ENCODE data around the gene CTBP2. TPM values are rescaled to one million over a fixed set of nuclear protein-coding genes. Genes with fewer than 3 reads are reported as not detected.

Gene CTBP2
- total RNA-seq, 1 experiment from 2014 or later = 191 TPM

GRCh38 chr10:125049216-125049881 is 111.0 kb downstream of the CTBP2 start:
- ATAC-seq = no peak
- TF ChIP-seq HMGA2 (CRISPR knock-in tag; IDR thresholded peaks at IDR 0.05) (no peak), NR2C2 (CRISPR knock-in tag; IDR thresholded peaks at IDR 0.05) (0 out of 2 replicates have a peak, but pooled peaks have one; percentile 16)
- peak overlapping the region; percentile 94 for H3K27ac Mint-ChIP-seq
- H3K4me3 Mint-ChIP-seq = no peak overlapping the region
- no peaks in the 10 kb centered on the region for H3K27me3 Mint-ChIP-seq (ENCODE audit: low read depth)
- no peak for DNase-seq (ENCODE audit: low spot score)
- peaks cover under 1% of the 10 kb centered on the region for H3K9me3 Mint-ChIP-seq
- peaks cover 8% of the 10 kb centered on the region for H3K36me3 Mint-ChIP-seq
- ChIA-PET POLR2A (interaction anchor here (0.5 kb wide), 1 partner anchor 438 kb away, joined by 3 read pairs; no protein-coding TSS in a partner anchor), CTCF (interaction anchor here (0.7 to 1.8 kb wide), 2 partner anchors 8 to 12 kb away, joined by 4 to 24 read pairs; no protein-coding TSS in a partner anchor)
- H3K4me1 Mint-ChIP-seq = peaks cover 89% of the 10 kb centered on the region

GRCh38 chr10:125048094-125048864 is 112.1 kb downstream of the CTBP2 start:
- no peaks in the 10 kb centered on the region for H3K27me3 Mint-ChIP-seq (ENCODE audit: low read depth)
- peaks cover 93% of the 10 kb centered on the region for H3K4me1 Mint-ChIP-seq
- ChIA-PET CTCF (interaction anchor here (0.5 to 2.3 kb wide), 60 partner anchors 9 to 474 kb away, joined by 3 to 74 read pairs (median 5); no protein-coding TSS in a partner anchor), POLR2A (interaction anchor here (0.6 to 0.8 kb wide), 4 partner anchors 9 to 112 kb away, joined by 3 to 6 read pairs (median 4); no protein-coding TSS in a partner anchor)
- ATAC-seq (peak; percentile 88), DNase-seq (ENCODE audit: low spot score) (peak; percentile 95)
- no peaks in the 10 kb centered on the region for H3K9me3 Mint-ChIP-seq
- peak overlapping the region; percentile 94 for H3K27ac Mint-ChIP-seq
- TF ChIP-seq, protein P1, sequence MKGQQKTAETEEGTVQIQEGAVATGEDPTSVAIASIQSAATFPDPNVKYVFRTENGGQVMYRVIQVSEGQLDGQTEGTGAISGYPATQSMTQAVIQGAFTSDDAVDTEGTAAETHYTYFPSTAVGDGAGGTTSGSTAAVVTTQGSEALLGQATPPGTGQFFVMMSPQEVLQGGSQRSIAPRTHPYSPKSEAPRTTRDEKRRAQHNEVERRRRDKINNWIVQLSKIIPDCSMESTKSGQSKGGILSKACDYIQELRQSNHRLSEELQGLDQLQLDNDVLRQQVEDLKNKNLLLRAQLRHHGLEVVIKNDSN (CRISPR knock-in tag; IDR thresholded peaks at IDR 0.05) = peak; percentile 26; the same call in 1 of the 2 replicates
- TF ChIP-seq AR (CRISPR knock-in tag; IDR thresholded peaks at IDR 0.05) (0 out of 2 replicates have a peak, but pooled peaks have one; percentile 24), CTCF (IDR thresholded peaks at IDR 0.05) (peak; percentile 86), ZNF317 (CRISPR knock-in tag; IDR thresholded peaks at IDR 0.05; ENCODE audit: borderline replicate concordance, low read depth) (no peak), CREM (CRISPR knock-in tag; IDR thresholded peaks at IDR 0.05) (no peak), USF2 (CRISPR knock-in tag; IDR thresholded peaks at IDR 0.05) (peak; percentile 53; the same call in 1 of the 2 replicates)
- H3K4me3 Mint-ChIP-seq = peak overlapping the region; percentile 3; the same call in 1 of the 2 replicates
- peaks cover 6% of the 10 kb centered on the region; the same call in 1 of the 2 replicates for H3K36me3 Mint-ChIP-seq

- no peaks in the 10 kb centered on the region for H3K9me3 Mint-ChIP-seq
- H3K4me1 Mint-ChIP-seq = peaks cover 95% of the 10 kb centered on the region
- H3K27me3 Mint-ChIP-seq (ENCODE audit: low read depth) = no peaks in the 10 kb centered on the region
- no peak for DNase-seq (ENCODE audit: low spot score)
- H3K27ac Mint-ChIP-seq = peak overlapping the region; percentile 80
- no peak overlapping the region for H3K4me3 Mint-ChIP-seq
- ChIA-PET CTCF (interaction anchor here (0.6 to 3.1 kb wide), 3 partner anchors 18 to 76 kb away, joined by 3 to 18 read pairs (median 3); no protein-coding TSS in a partner anchor), POLR2A (no interaction called here)
- peaks cover 10% of the 10 kb centered on the region; the same call in 1 of the 2 replicates for H3K36me3 Mint-ChIP-seq
- ATAC-seq = no peak
- TF ChIP-seq SP1 (CRISPR knock-in tag; conservative IDR thresholded peaks at IDR 0.05) (no peak), ZNF232 (CRISPR knock-in tag; IDR thresholded peaks at IDR 0.05) (no peak), ATF2 (CRISPR knock-in tag; IDR thresholded peaks at IDR 0.05; ENCODE audit: borderline replicate concordance, low read depth) (no peak), KAT7 (CRISPR knock-in tag; IDR thresholded peaks at IDR 0.05; ENCODE audit: borderline replicate concordance) (no peak)
- TF ChIP-seq, protein P2, sequence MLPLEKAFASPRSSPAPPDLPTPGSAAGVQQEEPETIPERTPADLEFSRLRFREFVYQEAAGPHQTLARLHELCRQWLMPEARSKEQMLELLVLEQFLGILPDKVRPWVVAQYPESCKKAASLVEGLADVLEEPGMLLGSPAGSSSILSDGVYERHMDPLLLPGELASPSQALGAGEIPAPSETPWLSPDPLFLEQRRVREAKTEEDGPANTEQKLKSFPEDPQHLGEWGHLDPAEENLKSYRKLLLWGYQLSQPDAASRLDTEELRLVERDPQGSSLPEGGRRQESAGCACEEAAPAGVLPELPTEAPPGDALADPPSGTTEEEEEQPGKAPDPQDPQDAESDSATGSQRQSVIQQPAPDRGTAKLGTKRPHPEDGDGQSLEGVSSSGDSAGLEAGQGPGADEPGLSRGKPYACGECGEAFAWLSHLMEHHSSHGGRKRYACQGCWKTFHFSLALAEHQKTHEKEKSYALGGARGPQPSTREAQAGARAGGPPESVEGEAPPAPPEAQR (CRISPR knock-in tag; IDR thresholded peaks at IDR 0.05) = no peak
- TF ChIP-seq, protein P3, sequence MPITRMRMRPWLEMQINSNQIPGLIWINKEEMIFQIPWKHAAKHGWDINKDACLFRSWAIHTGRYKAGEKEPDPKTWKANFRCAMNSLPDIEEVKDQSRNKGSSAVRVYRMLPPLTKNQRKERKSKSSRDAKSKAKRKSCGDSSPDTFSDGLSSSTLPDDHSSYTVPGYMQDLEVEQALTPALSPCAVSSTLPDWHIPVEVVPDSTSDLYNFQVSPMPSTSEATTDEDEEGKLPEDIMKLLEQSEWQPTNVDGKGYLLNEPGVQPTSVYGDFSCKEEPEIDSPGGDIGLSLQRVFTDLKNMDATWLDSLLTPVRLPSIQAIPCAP (CRISPR knock-in tag; IDR thresholded peaks at IDR 0.05) = no peak
- TF ChIP-seq, protein P4, sequence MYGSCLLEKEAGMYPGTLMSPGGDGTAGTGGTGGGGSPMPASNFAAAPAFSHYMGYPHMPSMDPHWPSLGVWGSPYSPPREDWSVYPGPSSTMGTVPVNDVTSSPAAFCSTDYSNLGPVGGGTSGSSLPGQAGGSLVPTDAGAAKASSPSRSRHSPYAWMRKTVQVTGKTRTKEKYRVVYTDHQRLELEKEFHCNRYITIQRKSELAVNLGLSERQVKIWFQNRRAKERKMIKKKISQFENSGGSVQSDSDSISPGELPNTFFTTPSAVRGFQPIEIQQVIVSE (CRISPR knock-in tag; IDR thresholded peaks at IDR 0.05; ENCODE audit: borderline replicate concordance) = no peak
Observed at GRCh38 chr10:125043841-125044658, 116.3 kb downstream of the CTBP2 start.

Measured in WTC11 (cell line).